H1 (cell line): ENCODE results near the gene GDPD3. TPM values are rescaled to one million over a fixed set of nuclear protein-coding genes. Genes with fewer than 3 reads are reported as not detected.

Source experiments
- CTCF ChIA-PET: fragments of 300-600 bp; sonication (Branson Sonifier 250); formaldehyde crosslinking; loops from one replicate; lab custom pipeline; 2021; ENCODE audit not compliant: partially characterized antibody; lab: Charles Lee
- POLR2A ChIA-PET: fragments of 300-600 bp; sonication (Branson Sonifier 250); formaldehyde crosslinking; loops from one replicate; lab custom pipeline; 2021; ENCODE audit warnings: inconsistent platforms; ENCODE audit not compliant: partially characterized antibody; lab: Charles Lee
- DNase-seq, 2 experiments: peaks; one replicate each; pipeline versions ENCODE4 v3.0.0 to v3.0.0-alpha.2; 2010 to 2022; ENCODE audit warnings: low spot score in 2 of 2, low read depth in 1 of 2, mixed read lengths in 1 of 2
- FAIRE-seq: peaks from 2 replicates; lab custom pipeline; 2011; peaks lifted over from hg19 to GRCh38; lab: Jason Lieb, UNC
- H2AFZ ChIP-seq: 2 replicates; pipeline ENCODE4 v1.8.1; 2012; ENCODE audit warnings: low read length, inconsistent platforms
- H2AK5ac ChIP-seq: 2 replicates; pipeline ENCODE4 v1.6.1; 2013; ENCODE audit warnings: low read depth, low read length
- H2BK120ac ChIP-seq: replicated peaks from 2 replicates; pipeline ENCODE3; 2013; ENCODE audit warnings: low read depth, low read length, inconsistent platforms
- H2BK12ac ChIP-seq: 2 replicates; pipeline ENCODE4 v1.6.1; 2013; ENCODE audit warnings: low read depth, low read length
- H2BK15ac ChIP-seq: 2 replicates; pipeline ENCODE4 v1.6.1; 2013; ENCODE audit warnings: low read length
- H2BK20ac ChIP-seq: 2 replicates; pipeline ENCODE4 v1.6.1; 2013; ENCODE audit warnings: low read length
- H2BK5ac ChIP-seq: 2 replicates; pipeline ENCODE4 v1.6.1; 2013; ENCODE audit warnings: low read depth, low read length
- H3K14ac ChIP-seq: 2 replicates; pipeline ENCODE4 v1.6.1; 2013; ENCODE audit warnings: inconsistent platforms; ENCODE audit not compliant: insufficient read length
- H3K18ac ChIP-seq: 2 replicates; pipeline ENCODE4 v1.6.1; 2013; ENCODE audit warnings: low read length; ENCODE audit errors: extremely low read depth
- H3K23ac ChIP-seq: 2 replicates; pipeline ENCODE4 v1.6.1; 2013; ENCODE audit warnings: inconsistent platforms; ENCODE audit not compliant: insufficient read length
- H3K23me2 ChIP-seq: 2 replicates; pipeline ENCODE4 v1.6.1; 2013; ENCODE audit warnings: low read depth, low read length
- H3K27ac ChIP-seq: 2 replicates; pipeline ENCODE4 v1.6.1; 2011; ENCODE audit warnings: low read depth, low read length, inconsistent platforms
- H3K27me3 ChIP-seq, 4 experiments: replicated peaks in 1 of 4; 1 replicate in 1 of 4; 2 replicates in 3 of 4; pipeline versions ENCODE4 v1.6.1 to v1.8.1; 2011 to 2013; ENCODE audit warnings: low read length in 3 of 4, mild to moderate bottlenecking in 3 of 4, inconsistent platforms in 2 of 4, mixed read lengths in 2 of 4, moderate library complexity in 1 of 4; ENCODE audit not compliant: control insufficient read depth in 3 of 4, insufficient read depth in 3 of 4; ENCODE audit errors: extremely low read depth in 1 of 4
- H3K36me3 ChIP-seq, 4 experiments: 2 replicates each; pipeline versions ENCODE4 v1.6.1 to v1.8.1; 2011 to 2013; ENCODE audit warnings: mild to moderate bottlenecking in 4 of 4, low read length in 3 of 4, moderate library complexity in 2 of 4, control low read depth in 1 of 4, inconsistent platforms in 1 of 4; ENCODE audit not compliant: insufficient read depth in 4 of 4, control insufficient read depth in 2 of 4
- H3K4ac ChIP-seq: replicated peaks from 2 replicates; pipeline ENCODE3; 2013; ENCODE audit warnings: low read length, low read depth, mixed read lengths, inconsistent platforms; ENCODE audit not compliant: insufficient read length
- H3K4me1 ChIP-seq, 4 experiments: replicated peaks in 1 of 4; 1 replicate in 1 of 4; 2 replicates in 3 of 4; pipeline versions ENCODE4 v1.6.1 to v1.8.1; 2011 to 2013; ENCODE audit warnings: low read length in 3 of 4, inconsistent platforms in 2 of 4, mixed read lengths in 1 of 4; ENCODE audit not compliant: insufficient read depth in 4 of 4, control insufficient read depth in 3 of 4
- H3K4me2 ChIP-seq, 2 experiments: 2 replicates each; pipeline versions ENCODE4 v1.6.1 to v1.8.1; 2011 to 2013; ENCODE audit warnings: low read depth in 2 of 2, low read length in 2 of 2, control low read depth in 1 of 2, inconsistent platforms in 1 of 2, mild to moderate bottlenecking in 1 of 2; ENCODE audit not compliant: insufficient read depth in 1 of 2
- H3K4me3 ChIP-seq, 4 experiments: fragments of 200-600, 300-600 bp in 1 of 4; sonication (generic), shearing (Covaris generic), sonication (Bioruptor Twin) in 1 of 4; 2 replicates each; pipeline versions ENCODE4 v1.5.1 to v1.8.1; 2011 to 2016; ENCODE audit warnings: low read length in 4 of 4, low read depth in 3 of 4, control low read depth in 2 of 4, inconsistent platforms in 2 of 4, mild to moderate bottlenecking in 2 of 4, mixed read lengths in 1 of 4, moderate library complexity in 1 of 4; ENCODE audit not compliant: insufficient read depth in 2 of 4; ENCODE audit errors: extremely low read depth in 1 of 4
- H3K56ac ChIP-seq: replicated peaks from 2 replicates; pipeline ENCODE3; 2013; ENCODE audit warnings: low read depth, mild to moderate bottlenecking, mixed read lengths, low read length, inconsistent platforms; ENCODE audit not compliant: insufficient read length
- H3K79me1 ChIP-seq: 2 replicates; pipeline ENCODE4 v1.6.1; 2013; ENCODE audit warnings: low read depth, low read length, control low read depth
- H3K79me2 ChIP-seq, 2 experiments: 2 replicates each; pipeline versions ENCODE4 v1.6.1 to v1.8.1; 2012 to 2013; ENCODE audit warnings: low read length in 2 of 2, mild to moderate bottlenecking in 2 of 2, inconsistent platforms in 1 of 2; ENCODE audit not compliant: insufficient read depth in 2 of 2, control insufficient read depth in 1 of 2
- H3K9ac ChIP-seq, 4 experiments: replicated peaks in 1 of 4; 1 replicate in 1 of 4; 2 replicates in 3 of 4; pipeline versions ENCODE4 v1.6.1 to v1.8.1; 2011 to 2013; ENCODE audit warnings: low read depth in 3 of 4, low read length in 3 of 4, control low read depth in 2 of 4, mild to moderate bottlenecking in 2 of 4, moderate library complexity in 2 of 4, inconsistent platforms in 1 of 4; ENCODE audit errors: extremely low read depth in 1 of 4
- H3K9me3 ChIP-seq, 2 experiments: 2 replicates each; pipeline versions ENCODE4 v1.6.1 to v1.8.1; 2012 to 2013; ENCODE audit warnings: mild to moderate bottlenecking in 2 of 2, moderate library complexity in 2 of 2, control low read depth in 1 of 2, inconsistent platforms in 1 of 2, low read depth in 1 of 2, low read length in 1 of 2, mixed read lengths in 1 of 2; ENCODE audit not compliant: insufficient read depth in 2 of 2
- H4K20me1 ChIP-seq, 2 experiments: replicated peaks in 1 of 2; 2 replicates each; pipeline versions ENCODE3 to v1.8.1; 2011 to 2013; ENCODE audit warnings: inconsistent platforms in 2 of 2, low read length in 2 of 2, mild to moderate bottlenecking in 1 of 2; ENCODE audit not compliant: insufficient read depth in 2 of 2, control insufficient read depth in 1 of 2
- H4K5ac ChIP-seq: 2 replicates; pipeline ENCODE4 v1.6.1; 2013; ENCODE audit warnings: low read length, low read depth, mixed read lengths, inconsistent platforms; ENCODE audit not compliant: insufficient read length
- H4K8ac ChIP-seq: 2 replicates; pipeline ENCODE4 v1.8.0; 2013; ENCODE audit warnings: mild to moderate bottlenecking, moderate library complexity, low read length, inconsistent platforms; ENCODE audit not compliant: insufficient read depth; ENCODE audit errors: extremely low read depth
- H4K91ac ChIP-seq: replicated peaks from 2 replicates; pipeline ENCODE3; 2013; ENCODE audit warnings: low read length, mixed read lengths, inconsistent platforms; ENCODE audit not compliant: insufficient read length
- ATF3 ChIP-seq: IDR thresholded peaks from 2 replicates; pipeline ENCODE4 v1.6.1; 2011; ENCODE audit warnings: low read depth, mild to moderate bottlenecking, low read length; ENCODE audit not compliant: insufficient read depth
- CBX8 ChIP-seq: fragments of 300-800, 300-1000 bp; sonication (generic); IDR thresholded peaks from 2 replicates; pipeline ENCODE4 v1.7.1; 2016; ENCODE audit warnings: low read depth, low read length, borderline replicate concordance
- CHD1 ChIP-seq: IDR thresholded peaks from 2 replicates; pipeline ENCODE4 v1.6.1; 2012; ENCODE audit warnings: low read depth, low read length, improper control_type of control experiment
- NRF1 ChIP-seq: IDR thresholded peaks from 2 replicates; pipeline ENCODE4 v1.6.1; 2011; ENCODE audit warnings: mild to moderate bottlenecking, low read depth, low read length, improper control_type of control experiment
- WGBS, 2 experiments: shearing (Covaris generic) in 1 of 2; methylation state at CpG; one replicate each; pipeline versions ENCODE4 v1.1.6 to v1.1.7; 2013 to 2015; ENCODE audit warnings: low lambda C conversion rate in 2 of 2, mixed read lengths in 2 of 2, inconsistent platforms in 1 of 2, low coverage in 1 of 2, missing lambda C conversion rate in 1 of 2; ENCODE audit not compliant: insufficient replicate concordance in 2 of 2, insufficient coverage in 1 of 2, insufficient read length in 1 of 2; ENCODE audit errors: extremely low coverage in 1 of 2, missing lambda C conversion rate in 1 of 2; 5-methylcytosine and 5-hydroxymethylcytosine counted together
- polyA plus RNA-seq, 7 experiments: library from polyadenylated mRNA; depleted of rRNA in 3 of 7; stranded (reverse) in 5 of 7; unstranded in 2 of 7; fragments of >200 nt in 5 of 7; fragments of 200-250 nt in 2 of 7; gene quantifications; 1 replicate in 5 of 7; 2 replicates in 1 of 7; 4 replicates in 1 of 7; pipeline versions ENCODE4 v1.2.1 to v1.2.3, GENCODE V29; 2011 to 2013; ENCODE audit warnings: missing spikeins in 2 of 7, mixed read lengths in 2 of 7
- total RNA-seq: library from RNA; stranded (reverse); fragmentation: NEBNext Ultra II Directional; extraction: Animal tissue kit (Norgen Biotek cat#: 25700); gene quantifications from 2 replicates; pipeline ENCODE4 v1.2.1, GENCODE V29; 2021

The GDPD3 gene
- total and polyA plus RNA-seq, 2 of the 8 experiments (the other 6 are each of a cell fraction or from before 2014, with no cell fraction given): 0.20 TPM; not detected in 1

GRCh38 chr16:30085247-30085646 is 28.1 kb downstream of the GDPD3 start:
- Histone ChIP-seq H3K4me3 (no peak overlapping the region), H3K27ac (no peak overlapping the region), H3K9me3 (no peaks in the 10 kb centered on the region), H2BK15ac (no peak overlapping the region), H3K23ac (no peak overlapping the region), H2BK12ac (no peak overlapping the region), H2AFZ (no peak overlapping the region), H3K4me1 (no peaks in the 10 kb centered on the region), H3K4ac (no peak overlapping the region), H2BK5ac (no peak overlapping the region), H3K18ac (no peak overlapping the region), H3K79me2 (peaks cover 0 to 3% of the 10 kb centered on the region in 2 experiments; a peak in 1 of 4 replicates), H3K4me2 (no peak overlapping the region), H3K23me2 (no peaks in the 10 kb centered on the region), H2BK120ac (no peak overlapping the region), H2AK5ac (no peak overlapping the region), H2BK20ac (no peak overlapping the region), H3K14ac (no peak overlapping the region), H3K56ac (no peak overlapping the region), H3K9ac (no peak overlapping the region), H3K27me3 (no peaks in the 10 kb centered on the region; a peak in 1 of 7 replicates), H4K91ac (no peak overlapping the region), H3K79me1 (no peaks in the 10 kb centered on the region; the same call in 1 of the 2 replicates), H3K36me3 (peaks cover 21 to 50% (median 33%) of the 10 kb centered on the region in 4 experiments), H4K8ac (no peak overlapping the region), H4K20me1 (peaks cover 7 to 16% of the 10 kb centered on the region in 2 experiments), H4K5ac (no peak overlapping the region)
- 81% methylated on average over 3 of the region's 3 CpGs; no CpG with 5 or more reads in 1 of the 2 experiments for WGBS, 2 experiments
- DNase-seq: no peak
- no peak for FAIRE-seq
- TF ChIP-seq ATF3 (no peak), CBX8 (no peak), NRF1 (no peak), CHD1 (no peak)
- ChIA-PET CTCF (interaction anchor here (0.6 to 2.2 kb wide), 3 partner anchors 27 to 220 kb away, joined by 3 to 7 read pairs (median 5); no protein-coding TSS in a partner anchor), POLR2A (interaction anchor here (1.1 to 14.0 kb wide), 3 partner anchors 9 to 13 kb away, joined by 4 to 353 read pairs (median 6); partner anchors contain the start of genes ALDOA and PPP4C)
